H9 (cell line): ENCODE data around the gene POLR3B. TPM values are rescaled to one million over a fixed set of nuclear protein-coding genes. Genes with fewer than 3 reads are reported as not detected.

ENCODE experiments used
- DNase-seq: peaks from one replicate; pipeline ENCODE4 v3.0.0-alpha.2; 2017
- H2AFZ ChIP-seq: one replicate; pipeline ENCODE4 v1.6.1; 2013; ENCODE audit warnings: mild to moderate bottlenecking, low read length, control low read depth, moderate library complexity
- H2AK5ac ChIP-seq: 2 replicates; pipeline ENCODE4 v1.6.1; 2013; ENCODE audit warnings: low read length, control low read depth, mixed read lengths; ENCODE audit not compliant: insufficient read length
- H2BK120ac ChIP-seq: one replicate; pipeline ENCODE4 v1.6.1; 2013; ENCODE audit warnings: low read depth, mild to moderate bottlenecking, low read length, control low read depth, inconsistent platforms; ENCODE audit not compliant: poor library complexity, severe bottlenecking
- H2BK12ac ChIP-seq: 2 replicates; pipeline ENCODE4 v1.6.1; 2013; ENCODE audit warnings: low read length, control low read depth, mixed read lengths, low read depth; ENCODE audit not compliant: insufficient read length
- H2BK15ac ChIP-seq: 2 replicates; pipeline ENCODE4 v1.6.1; 2013; ENCODE audit warnings: low read depth, low read length, control low read depth
- H2BK20ac ChIP-seq: one replicate; pipeline ENCODE4 v1.6.1; 2013; ENCODE audit warnings: low read depth, mild to moderate bottlenecking, low read length, control low read depth, inconsistent platforms; ENCODE audit not compliant: poor library complexity, severe bottlenecking
- H2BK5ac ChIP-seq: 2 replicates; pipeline ENCODE4 v1.6.1; 2013; ENCODE audit warnings: low read length, control low read depth, mixed read lengths; ENCODE audit not compliant: insufficient read length
- H3K14ac ChIP-seq: 2 replicates; pipeline ENCODE4 v1.6.1; 2013; ENCODE audit warnings: low read length, control low read depth; ENCODE audit not compliant: insufficient read depth
- H3K18ac ChIP-seq: 2 replicates; pipeline ENCODE4 v1.6.1; 2013; ENCODE audit warnings: low read depth, mild to moderate bottlenecking, mixed read lengths, low read length, control low read depth; ENCODE audit not compliant: insufficient read length
- H3K23ac ChIP-seq: 2 replicates; pipeline ENCODE4 v1.6.1; 2013; ENCODE audit warnings: low read length, control low read depth, mixed read lengths, low read depth; ENCODE audit not compliant: insufficient read length
- H3K23me2 ChIP-seq: 2 replicates; pipeline ENCODE4 v1.6.1; 2013; ENCODE audit warnings: low read depth, mild to moderate bottlenecking, mixed read lengths, low read length, control low read depth; ENCODE audit not compliant: insufficient read length, poor library complexity, severe bottlenecking
- H3K27ac ChIP-seq: 2 replicates; pipeline ENCODE4 v1.5.1; 2013; ENCODE audit warnings: low read length, control low read depth, mixed read lengths, low read depth; ENCODE audit not compliant: insufficient read length
- H3K27me3 ChIP-seq: 2 replicates; pipeline ENCODE4 v1.6.1; 2013; ENCODE audit warnings: low read length, control low read depth, inconsistent platforms; ENCODE audit not compliant: insufficient read depth
- H3K4ac ChIP-seq: 2 replicates; pipeline ENCODE4 v1.6.1; 2013; ENCODE audit warnings: low read depth, mild to moderate bottlenecking, control low read depth, inconsistent platforms, low read length, moderate library complexity
- H3K4me1 ChIP-seq: 2 replicates; pipeline ENCODE4 v1.6.1; 2013; ENCODE audit warnings: low read length, control low read depth, inconsistent platforms; ENCODE audit not compliant: insufficient read depth
- H3K4me2 ChIP-seq: 2 replicates; pipeline ENCODE4 v1.6.1; 2013; ENCODE audit warnings: low read length, control low read depth, mixed read lengths; ENCODE audit not compliant: insufficient read length, insufficient read depth
- H3K56ac ChIP-seq: 2 replicates; pipeline ENCODE4 v1.6.1; 2013; ENCODE audit warnings: low read depth, mild to moderate bottlenecking, mixed read lengths, low read length, control low read depth; ENCODE audit not compliant: insufficient read length
- H3K79me1 ChIP-seq: 2 replicates; pipeline ENCODE4 v1.6.1; 2013; ENCODE audit warnings: low read depth, mild to moderate bottlenecking, moderate library complexity, low read length, control low read depth, inconsistent platforms; ENCODE audit not compliant: insufficient read depth, poor library complexity, severe bottlenecking
- H3K79me2 ChIP-seq: 2 replicates; pipeline ENCODE4 v1.6.1; 2013; ENCODE audit warnings: low read length, control low read depth, inconsistent platforms; ENCODE audit not compliant: insufficient read depth
- H3K9ac ChIP-seq: 2 replicates; pipeline ENCODE4 v1.6.1; 2013; ENCODE audit warnings: low read length, control low read depth, mixed read lengths; ENCODE audit not compliant: insufficient read length; ENCODE audit errors: extremely low read depth
- H3K9me3 ChIP-seq: one replicate; pipeline ENCODE4 v1.6.1; 2013; ENCODE audit warnings: low read depth, low read length, inconsistent platforms; ENCODE audit not compliant: control insufficient read depth
- H3T11ph ChIP-seq: one replicate; pipeline ENCODE4 v1.6.1; 2013; ENCODE audit warnings: mild to moderate bottlenecking, low read length, control low read depth, inconsistent platforms
- H4K20me1 ChIP-seq: one replicate; pipeline ENCODE4 v1.6.1; 2013; ENCODE audit not compliant: control insufficient read depth, insufficient read length, insufficient read depth
- H4K5ac ChIP-seq: 2 replicates; pipeline ENCODE4 v1.6.1; 2013; ENCODE audit warnings: low read depth, mild to moderate bottlenecking, mixed read lengths, low read length, control low read depth; ENCODE audit not compliant: insufficient read length
- H4K8ac ChIP-seq: replicated peaks from 2 replicates; pipeline ENCODE4 v1.6.1; 2013; ENCODE audit warnings: low read length, control low read depth, mixed read lengths, low read depth; ENCODE audit not compliant: insufficient read length
- H4K91ac ChIP-seq: 2 replicates; pipeline ENCODE4 v1.6.1; 2013; ENCODE audit warnings: low read depth, mild to moderate bottlenecking, moderate library complexity, mixed read lengths, low read length, control low read depth; ENCODE audit not compliant: insufficient read length
- H3K27ac Mint-ChIP-seq, 3 experiments: 2 replicates in 2 of 3; 3 replicates in 1 of 3; pipeline ENCODE4 v1.8.0; 2020 to 2021; ENCODE audit warnings: mixed read lengths in 3 of 3, mild to moderate bottlenecking in 1 of 3, moderate library complexity in 1 of 3
- H3K27me3 Mint-ChIP-seq: 2 replicates; pipeline ENCODE4 v1.8.0; 2021; ENCODE audit warnings: low read depth, mild to moderate bottlenecking, moderate library complexity, mixed read lengths
- H3K36me3 Mint-ChIP-seq, 3 experiments: 2 replicates in 2 of 3; 3 replicates in 1 of 3; pipeline ENCODE4 v1.8.0; 2020 to 2021; ENCODE audit warnings: low read depth in 3 of 3, mixed read lengths in 3 of 3; ENCODE audit not compliant: insufficient read depth in 1 of 3
- H3K4me1 Mint-ChIP-seq, 2 experiments: 2 replicates each; pipeline ENCODE4 v1.8.0; 2020; ENCODE audit warnings: mixed read lengths in 2 of 2
- H3K4me3 Mint-ChIP-seq, 2 experiments: 2 replicates in 1 of 2; 3 replicates in 1 of 2; pipeline ENCODE4 v1.8.0; 2020 to 2021; ENCODE audit warnings: mild to moderate bottlenecking in 2 of 2, mixed read lengths in 2 of 2, moderate library complexity in 1 of 2
- H3K9me3 Mint-ChIP-seq, 2 experiments: 2 replicates in 1 of 2; 3 replicates in 1 of 2; pipeline ENCODE4 v1.8.0; 2020; ENCODE audit warnings: mild to moderate bottlenecking in 2 of 2, mixed read lengths in 2 of 2, moderate library complexity in 1 of 2
- CTCF ChIP-seq: fragments of 200-600 bp; sonication (generic); conservative IDR thresholded peaks from 3 replicates; pipeline ENCODE4 v1.8.0; 2021; ENCODE audit warnings: antibody characterized with exemption, mild to moderate bottlenecking
- WGBS: extraction: QIAGEN DNeasy Blood & Tissue Kit; methylation state at CpG from one replicate; pipeline ENCODE4 v1.1.7; 2013; ENCODE audit warnings: missing lambda C conversion rate, low lambda C conversion rate, mixed read lengths; ENCODE audit not compliant: insufficient read length; ENCODE audit errors: extremely low coverage; 5-methylcytosine and 5-hydroxymethylcytosine counted together
- total RNA-seq: library from RNA; stranded (reverse); gene quantifications from 2 replicates; pipeline ENCODE4 v1.2.1, GENCODE V29; 2021

POLR3B gene
- total RNA-seq, 1 experiment from 2014 or later, result 13.4 TPM

- Mint-ChIP-seq H3K27ac (no peak overlapping the region), H3K4me3 (no peak overlapping the region; a peak in 1 of 5 replicates), H3K4me1 (peaks cover 4 to 5% of the 10 kb centered on the region in 2 experiments; a peak in 1 of 4 replicates), H3K9me3 (no peaks in the 10 kb centered on the region), H3K27me3 (no peaks in the 10 kb centered on the region; the same call in 1 of the 2 replicates), H3K36me3 (no peaks in the 10 kb centered on the region)
- Histone ChIP-seq H2BK120ac (no peak overlapping the region), H4K5ac (no peak overlapping the region), H3K27me3 (no peaks in the 10 kb centered on the region), H4K20me1 (no peaks in the 10 kb centered on the region), H3K56ac (no peak overlapping the region), H3K9me3 (no peaks in the 10 kb centered on the region), H3K4me2 (no peak overlapping the region), H2BK20ac (no peak overlapping the region), H3K79me1 (no peaks in the 10 kb centered on the region), H3K18ac (no peak overlapping the region), H3K14ac (no peak overlapping the region), H4K8ac (no peak overlapping the region), H3K27ac (no peak overlapping the region), H3T11ph (no peak overlapping the region), H2BK5ac (no peak overlapping the region), H2AK5ac (no peak overlapping the region), H2AFZ (no peak overlapping the region), H2BK15ac (no peak overlapping the region), H3K4me1 (no peaks in the 10 kb centered on the region; the same call in 1 of the 2 replicates), H2BK12ac (no peak overlapping the region), H3K23ac (no peak overlapping the region), H3K23me2 (no peaks in the 10 kb centered on the region), H3K79me2 (no peaks in the 10 kb centered on the region), H3K9ac (no peak overlapping the region), H4K91ac (no peak overlapping the region), H3K4ac (no peak overlapping the region)
- DNase-seq, result no peak
- TF ChIP-seq CTCF, result no peak
- WGBS, result no CpG with 5 or more reads among the region's 9 CpGs
Observed at GRCh38 chr12:106342397-106343213, 14.9 kb upstream of the POLR3B start.
